Measurements from ENCODE around the gene JTB.

JTB gene

DNA sequence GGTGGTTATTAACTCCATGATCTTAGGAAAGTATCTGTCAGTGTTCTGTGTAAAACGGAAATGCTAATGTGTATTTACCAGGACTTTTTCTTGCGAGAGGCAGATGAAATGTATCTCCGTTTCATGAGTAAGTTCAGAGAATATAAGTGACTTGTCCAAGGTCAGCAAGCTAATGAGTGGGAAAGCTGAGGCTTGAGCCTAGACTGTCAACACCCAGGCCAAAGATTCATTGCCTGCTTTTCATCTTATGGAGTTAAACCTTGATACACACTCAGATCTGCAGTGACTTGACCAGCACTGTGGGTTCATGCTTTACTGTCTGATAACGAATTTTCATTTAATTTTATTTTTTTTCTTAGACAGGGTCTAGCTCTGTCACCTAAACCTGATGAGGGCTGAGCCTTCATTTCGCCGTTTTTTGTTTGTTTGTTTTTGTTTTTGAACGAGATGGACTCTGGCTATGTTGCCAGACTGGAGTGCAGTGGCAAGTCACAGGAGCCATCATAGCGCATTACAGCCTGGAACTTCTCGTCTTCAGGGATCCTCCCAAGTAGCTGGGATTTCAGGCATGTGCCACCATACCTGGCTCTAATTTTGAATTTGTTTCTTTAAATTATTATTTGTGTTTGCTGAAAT lies 918 bp upstream of the JTB start:
- no peak for DNase-seq

DNA sequence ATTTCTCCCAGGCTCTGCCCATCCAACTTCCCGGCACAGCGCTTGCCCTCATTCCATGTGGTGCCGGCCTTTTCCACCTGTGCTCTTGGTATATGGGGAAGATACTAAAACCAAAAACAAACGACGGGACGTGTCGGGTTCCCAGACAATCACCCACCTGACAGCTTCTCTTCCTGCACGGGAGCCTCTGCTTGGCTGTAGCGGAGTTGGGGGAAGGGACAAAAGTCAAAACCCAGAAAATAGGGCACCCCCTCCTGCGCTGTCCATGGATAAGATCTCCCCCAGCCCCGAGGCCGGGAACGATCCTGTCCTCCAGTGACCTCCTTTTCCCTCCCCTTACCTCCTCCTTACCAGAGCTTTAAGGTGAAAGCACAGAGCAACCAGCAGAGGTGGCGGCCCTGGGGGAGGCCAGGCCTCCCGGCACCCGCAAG lies 640 bp downstream of the JTB start:
- DNase-seq = no peak

DNA sequence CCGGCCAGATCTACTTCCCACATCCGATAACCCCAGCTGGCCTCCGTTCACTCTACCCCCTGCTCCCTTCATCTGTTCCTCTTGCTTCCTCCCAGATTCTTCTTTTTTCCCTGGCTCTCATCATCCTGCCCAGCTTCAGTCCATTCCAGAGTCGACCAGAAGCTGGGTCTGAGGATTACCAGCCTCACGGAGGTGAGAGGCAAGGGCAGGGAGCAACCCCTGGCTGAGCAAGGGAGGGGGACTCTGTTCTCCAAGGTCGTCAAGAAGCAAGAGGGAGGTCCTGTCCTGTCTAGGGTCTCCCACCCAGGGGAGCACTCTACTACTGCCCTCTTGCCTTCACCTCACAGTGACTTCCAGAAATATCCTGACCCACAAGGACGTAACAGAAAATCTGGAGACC lies 3.9 kb downstream of the JTB start:
- no peak for DNase-seq

DNA sequence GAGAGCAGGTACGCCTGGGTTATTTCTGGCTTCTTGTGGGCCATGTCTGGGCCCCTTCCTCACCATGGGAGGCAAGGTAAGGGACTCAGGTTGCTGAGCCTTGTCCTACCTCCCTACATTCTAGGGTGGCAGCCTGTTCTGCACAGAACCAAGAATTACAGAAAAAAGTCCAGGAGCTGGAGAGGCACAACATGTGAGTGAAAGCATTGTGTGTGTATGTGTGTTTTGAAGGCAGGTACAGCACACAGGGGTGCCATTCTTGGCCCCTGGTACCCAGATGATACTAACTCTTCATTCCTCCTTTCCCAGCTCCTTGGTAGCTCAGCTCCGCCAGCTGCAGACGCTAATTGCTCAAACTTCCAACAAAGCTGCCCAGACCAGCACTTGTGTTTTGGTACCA lies 4.4 kb downstream of the JTB start:
- no peak for DNase-seq

DNA sequence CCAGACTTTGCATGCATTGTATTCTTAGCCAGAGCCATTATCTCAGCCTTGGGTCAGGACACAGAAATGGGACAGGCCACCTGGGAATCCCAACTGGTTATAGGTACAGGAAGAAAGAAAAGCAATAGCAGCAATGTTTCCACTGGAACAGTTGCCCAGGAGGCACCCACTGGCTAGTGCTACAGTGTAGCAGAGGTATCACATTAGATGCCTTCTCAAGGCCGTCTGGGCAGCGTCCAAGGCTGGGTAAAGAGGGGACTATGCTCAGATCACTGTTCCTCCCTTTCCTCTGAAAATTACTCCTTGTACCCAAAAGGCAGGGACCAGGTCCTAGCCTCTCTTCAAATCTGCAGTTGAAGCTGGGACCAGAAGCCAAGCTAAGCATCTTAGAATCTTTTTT lies 7.1 kb downstream of the JTB start:
- no peak for DNase-seq

DNA sequence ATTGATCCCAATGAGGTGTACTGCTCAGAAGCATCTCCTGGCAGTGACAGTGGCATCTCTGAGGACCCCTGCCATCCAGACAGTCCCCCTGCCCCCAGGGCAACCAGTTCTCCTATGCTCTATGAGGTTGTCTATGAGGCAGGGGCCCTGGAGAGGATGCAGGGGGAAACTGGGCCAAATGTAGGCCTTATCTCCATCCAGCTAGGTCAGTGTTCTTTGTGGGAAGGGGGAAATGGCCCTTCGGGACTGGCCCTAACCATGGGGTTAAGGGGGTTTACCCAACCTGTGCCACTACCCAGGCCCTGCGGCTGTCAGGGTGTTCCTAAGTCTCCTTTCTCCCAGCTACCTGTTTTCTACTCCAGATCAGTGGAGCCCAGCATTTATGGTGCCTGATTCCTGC lies 8.5 kb downstream of the JTB start:
- no peak for DNase-seq

DNA sequence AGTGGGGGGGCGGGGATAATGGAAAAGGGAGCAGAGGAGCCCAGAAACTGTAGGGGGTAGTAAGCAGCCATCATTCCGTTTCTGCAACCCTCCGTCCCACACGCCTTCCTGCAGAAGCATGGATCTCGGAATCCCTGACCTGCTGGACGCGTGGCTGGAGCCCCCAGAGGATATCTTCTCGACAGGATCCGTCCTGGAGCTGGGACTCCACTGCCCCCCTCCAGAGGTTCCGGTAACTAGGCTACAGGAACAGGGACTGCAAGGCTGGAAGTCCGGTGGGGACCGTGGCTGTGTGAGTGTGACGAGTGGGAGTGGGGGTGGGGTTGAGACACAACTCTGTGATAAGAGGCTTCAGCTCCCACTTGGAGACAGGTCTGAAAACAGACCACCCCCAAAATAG lies 9.1 kb downstream of the JTB start:
- DNase-seq = no peak

DNA sequence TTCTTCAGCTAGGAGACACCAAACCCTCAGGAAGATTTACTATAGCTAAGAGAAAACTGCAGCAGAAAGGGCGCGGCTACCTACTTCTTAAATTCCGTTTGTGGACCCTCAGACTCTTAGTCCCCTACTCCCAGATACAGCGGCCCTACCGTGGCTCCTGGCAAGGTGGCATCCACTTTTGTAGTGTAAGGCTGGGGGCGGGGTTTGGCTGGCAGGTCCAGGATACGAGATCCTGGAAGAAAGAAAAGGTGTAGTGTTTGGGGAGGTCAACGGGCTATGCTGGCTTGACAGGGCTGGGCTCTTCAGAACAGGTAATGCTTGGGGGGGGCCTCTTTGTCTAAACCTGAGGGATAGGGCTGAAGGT lies 9.5 kb downstream of the JTB start:
- DNase-seq = no peak

DNA sequence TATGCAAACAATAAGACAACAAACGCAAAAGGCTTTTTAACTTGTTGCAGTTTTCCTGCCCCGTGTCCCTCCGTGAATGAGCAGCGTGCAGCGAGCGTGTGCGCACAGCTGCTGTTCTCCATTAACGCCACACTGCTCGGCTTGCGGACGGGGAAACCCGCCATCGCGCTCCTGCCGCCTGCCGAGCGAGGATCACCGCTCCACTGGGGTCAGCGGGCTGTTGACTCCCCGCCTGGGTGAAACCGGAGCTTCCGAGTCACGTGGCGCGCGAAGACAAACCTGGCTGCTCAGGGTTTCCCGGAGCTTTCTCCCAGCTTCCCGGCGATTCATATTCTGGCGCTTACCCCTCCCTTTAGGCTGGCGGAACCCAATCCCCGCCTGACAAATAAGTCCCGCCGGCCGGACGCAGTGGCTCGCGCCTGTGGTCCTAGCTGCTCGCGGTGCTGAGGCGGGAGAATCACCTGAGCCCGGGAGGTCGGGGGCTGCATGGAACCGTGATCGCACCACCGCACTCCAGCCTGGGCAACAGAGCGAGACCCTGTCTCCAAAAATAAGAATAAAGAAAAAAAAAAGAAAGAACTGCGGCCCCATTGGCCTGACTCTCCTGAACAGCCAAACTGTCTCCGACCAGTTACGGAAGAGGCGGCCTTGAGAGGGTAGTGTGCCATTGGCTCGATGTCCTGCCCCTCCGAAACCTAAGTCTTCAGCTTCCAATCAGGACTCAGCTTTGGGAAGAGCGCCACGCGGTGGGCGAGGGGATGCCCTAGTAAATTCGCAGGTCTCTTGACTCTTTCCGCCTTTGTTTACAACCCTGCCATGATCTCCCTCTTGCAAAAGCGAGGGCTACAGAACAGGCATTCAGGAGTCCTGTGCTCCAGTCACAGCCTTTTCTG lies 10.1 kb downstream of the JTB start, which contains the start of gene CREB3L4:
Gene CREB3L4, plus strand, starts transcription at position 796 of the 893 bp plus-strand sequence. CDS start 624 bp downstream, outside the sequence.
- DNase-seq = peak; percentile 97

DNA sequence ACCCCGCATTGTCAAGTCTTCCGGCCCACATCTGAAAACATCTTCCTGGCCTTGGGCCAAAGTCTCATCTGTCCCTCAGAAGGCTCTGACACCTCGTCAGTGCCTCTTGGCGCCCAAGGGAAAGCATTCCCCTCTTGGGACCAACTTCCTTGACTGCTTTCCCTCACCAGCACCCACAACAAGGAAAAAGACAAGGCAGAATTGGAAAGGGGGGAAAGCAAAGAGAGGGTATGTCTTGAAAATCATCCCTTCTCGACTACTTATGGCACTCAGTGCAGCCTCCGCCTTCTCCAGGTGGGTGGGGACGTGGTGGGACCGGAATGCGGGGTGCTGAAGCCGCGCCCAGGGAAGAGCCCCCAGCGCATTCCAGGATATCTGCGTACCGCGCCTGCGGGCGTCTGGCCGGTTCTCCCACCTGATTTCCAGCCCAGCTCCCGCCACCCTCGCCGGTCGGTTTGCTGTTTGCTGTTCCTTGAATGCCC lies 13.6 kb downstream of the JTB start:
- peak; percentile 73 for DNase-seq

DNA sequence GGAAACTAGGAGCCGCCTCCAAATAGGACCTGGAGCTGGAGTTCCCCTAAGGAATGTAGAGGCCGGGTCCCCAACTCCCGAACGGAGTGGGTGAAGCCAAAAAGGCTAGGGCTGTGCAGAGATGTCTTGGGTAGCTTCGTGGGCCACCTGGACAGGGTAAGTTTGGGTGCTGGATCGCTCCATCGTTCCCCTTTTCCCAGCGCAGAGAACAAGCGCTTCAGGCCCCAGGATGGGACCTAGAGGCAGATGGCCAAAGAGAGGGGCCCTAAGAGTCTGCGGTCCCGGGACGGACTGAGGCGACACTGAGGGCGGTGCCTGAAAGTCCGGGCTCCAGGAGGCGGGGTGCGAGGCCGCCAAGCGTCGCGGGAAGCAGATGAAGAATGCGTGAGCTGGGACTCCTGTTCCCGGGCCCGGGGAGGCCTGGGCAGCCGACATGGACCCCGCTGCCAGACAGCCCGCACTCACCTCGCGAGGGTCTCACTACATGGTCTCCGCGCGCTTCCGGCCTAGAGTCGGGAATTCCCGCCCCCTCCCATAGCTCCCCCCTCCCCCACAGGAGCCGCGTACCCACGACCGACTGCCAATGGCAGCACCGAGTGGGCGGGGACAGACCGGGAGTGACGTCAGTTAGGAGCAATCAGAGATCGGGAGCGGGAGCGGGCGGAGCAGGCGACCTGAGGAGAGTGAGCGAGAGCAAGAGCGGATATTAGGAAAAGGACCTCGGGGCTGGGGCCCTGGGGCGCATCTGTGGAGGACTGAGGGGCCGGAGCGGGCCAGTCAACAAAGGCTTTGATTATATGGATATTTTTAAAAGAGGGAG lies 14.2 kb downstream of the JTB start, which contains the start of gene SLC39A1:
Gene SLC39A1, minus strand, starts transcription at position 508 of the 820 bp plus-strand sequence. CDS start 822 bp downstream, outside the sequence.
- peak; percentile 96 for DNase-seq

DNA sequence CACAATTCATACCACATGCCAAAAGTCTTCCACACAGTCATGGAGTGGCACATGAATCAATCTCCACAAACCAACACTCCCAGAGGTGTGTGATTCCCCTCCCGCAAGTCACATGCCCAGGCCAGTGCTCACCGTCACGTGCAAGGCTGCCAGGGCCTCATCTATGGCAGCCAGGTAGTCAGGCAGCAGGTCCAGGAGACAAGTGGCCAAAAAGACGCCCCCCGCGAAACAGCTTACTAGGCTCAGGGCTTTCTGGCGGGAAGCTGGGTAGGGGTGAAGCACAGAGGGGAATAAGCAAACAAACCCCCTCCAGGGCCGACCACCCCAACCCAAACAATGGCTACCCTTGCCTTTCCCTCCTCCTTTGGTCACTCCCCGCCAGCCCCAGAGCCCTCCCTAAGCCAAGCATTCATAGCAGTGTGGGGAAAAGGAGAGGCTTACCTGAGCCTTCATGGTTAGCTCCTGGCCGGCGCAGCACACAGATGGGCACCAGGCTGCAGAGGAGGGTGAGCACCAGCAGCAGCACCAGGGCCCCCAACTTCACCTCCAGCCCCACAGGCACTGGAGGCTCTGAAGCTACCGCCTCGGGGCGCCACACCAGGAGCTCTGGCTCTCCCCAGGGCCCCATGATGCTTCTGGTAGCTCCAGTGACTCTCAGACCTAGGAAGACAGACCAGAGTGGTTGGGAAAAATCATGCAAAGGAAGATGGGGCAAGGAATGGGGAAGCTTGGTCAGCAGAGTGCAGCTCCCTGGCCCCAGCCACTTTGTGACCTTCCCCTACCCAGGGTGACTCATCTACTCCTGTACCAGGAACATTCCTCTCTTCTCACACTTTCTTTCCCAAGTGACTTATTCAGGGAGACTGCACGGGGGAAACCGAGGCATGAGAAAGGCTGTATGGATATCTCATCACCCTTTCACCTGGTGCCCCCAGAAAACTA lies 15.1 kb downstream of the JTB start:
- DNase-seq = no peak

DNA sequence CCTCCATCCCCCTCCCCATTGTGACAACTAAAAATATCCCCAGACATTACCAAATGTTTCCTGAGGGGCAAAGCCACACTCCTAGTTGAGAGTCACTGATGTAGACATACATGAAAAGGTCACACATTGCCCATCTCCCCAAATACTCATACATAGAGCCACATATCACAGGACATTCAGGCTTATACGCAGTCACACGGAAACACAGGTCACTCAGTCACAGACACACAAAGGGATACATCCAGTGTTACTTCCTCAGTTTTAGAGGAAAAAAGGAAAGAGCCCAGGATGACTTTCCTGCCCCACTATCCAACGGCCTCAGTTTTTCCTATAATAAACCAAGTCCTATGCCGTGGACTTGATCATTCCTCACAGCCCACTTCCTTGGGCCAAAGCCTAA lies 16.1 kb downstream of the JTB start:
- no peak for DNase-seq

DNA sequence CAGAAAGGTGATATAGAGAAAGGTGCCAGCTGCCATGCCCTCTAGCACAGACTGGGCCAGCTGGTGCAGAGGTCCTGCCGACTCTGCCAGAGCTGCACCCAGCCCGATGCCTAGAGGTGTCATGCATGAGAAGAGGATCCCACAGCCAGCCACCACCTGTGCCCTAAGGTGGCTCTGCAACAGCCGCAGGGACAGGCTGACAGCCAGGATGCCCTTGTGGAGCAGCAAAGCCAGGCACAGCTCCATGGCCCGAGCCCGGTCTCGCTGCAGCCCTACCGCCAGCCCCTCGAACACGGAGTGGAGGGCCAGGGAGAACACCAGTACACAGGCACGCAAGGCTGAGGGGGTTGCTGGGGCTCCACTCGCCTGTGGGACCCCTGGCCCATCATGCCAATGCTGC lies 17.3 kb downstream of the JTB start:
- no peak for DNase-seq

DNA sequence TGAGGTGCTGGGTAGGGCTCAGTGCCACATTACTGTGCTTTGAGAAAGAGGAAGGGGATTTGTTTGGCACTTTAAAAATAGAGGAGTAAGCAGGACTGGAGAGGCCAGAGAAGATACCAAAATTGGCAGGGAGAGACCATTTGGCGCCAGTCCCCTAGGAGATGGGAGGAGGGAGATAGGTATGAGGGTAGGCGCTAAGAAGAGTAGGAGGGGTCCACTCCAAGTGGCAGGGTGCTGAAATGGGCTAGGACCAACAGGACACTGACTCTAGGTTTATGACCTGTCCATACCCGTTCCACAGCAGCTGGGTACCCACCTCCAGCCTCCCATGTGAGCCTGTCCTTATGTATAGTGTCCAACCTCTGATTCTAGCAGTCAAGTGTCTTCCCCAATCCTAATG lies 18.0 kb downstream of the JTB start:
- no peak for DNase-seq

DNA sequence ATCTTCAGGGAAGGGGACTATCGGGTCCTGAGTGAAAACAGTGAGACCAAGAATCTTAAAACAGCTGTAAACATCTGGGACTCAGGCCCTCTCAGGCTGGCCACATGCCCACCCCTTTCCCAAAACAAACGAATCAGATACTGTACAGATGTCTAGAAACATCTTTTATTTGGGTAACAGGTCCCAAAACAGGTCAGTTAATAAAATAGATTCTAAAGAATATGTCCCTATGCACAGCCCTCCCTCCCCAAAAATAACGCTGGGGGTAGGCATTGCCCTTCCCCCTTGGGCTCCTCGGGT lies 18.6 kb downstream of the JTB start:
- DNase-seq = no peak

DNA sequence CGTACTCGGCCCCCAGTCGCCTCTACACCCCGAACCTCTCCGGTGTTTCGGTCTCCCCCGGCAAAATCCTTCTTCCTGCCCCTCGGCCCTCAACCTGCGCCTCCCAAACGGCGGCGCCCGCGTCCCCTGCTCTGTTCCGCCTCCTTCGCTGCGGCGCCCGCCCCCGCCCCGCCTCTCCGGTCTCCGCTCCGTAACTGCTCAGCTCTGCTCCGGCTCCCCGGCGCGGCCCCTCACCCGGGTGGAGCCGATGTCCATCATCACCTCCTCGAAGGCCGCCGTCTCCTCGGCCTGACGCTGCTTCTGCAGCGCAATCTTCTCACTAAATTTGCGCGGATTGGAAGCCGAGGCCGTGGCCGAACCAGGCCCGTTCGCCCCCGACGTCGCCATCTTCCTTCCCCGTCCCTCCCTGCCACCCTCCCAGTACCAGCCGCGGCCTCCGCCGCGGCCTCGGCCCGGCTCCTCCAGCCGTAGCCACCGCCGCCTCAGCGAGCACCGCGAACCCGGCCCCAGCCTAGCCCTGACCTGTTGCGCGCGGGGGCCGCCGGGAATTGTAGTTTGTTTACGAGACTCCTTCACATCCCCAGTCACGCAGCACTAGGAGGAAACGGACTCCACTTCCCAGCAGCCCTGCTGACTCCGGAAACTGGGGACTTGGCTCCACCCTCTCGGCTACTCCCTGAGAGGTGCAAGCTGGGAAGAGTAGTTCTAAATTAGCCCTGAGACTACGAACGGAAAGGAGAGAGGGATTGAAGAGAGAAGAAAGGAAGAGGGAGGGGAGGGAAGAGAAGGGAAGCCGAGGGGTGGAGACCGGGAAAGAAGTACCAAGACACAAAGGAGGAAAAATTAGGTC lies 19.1 kb downstream of the JTB start, which contains the start of gene CRTC2:
Gene CRTC2, minus strand, starts transcription at position 502 of the 850 bp plus-strand sequence. Its CDS starts 115 bp downstream, at position 387.
- DNase-seq = peak; percentile 99

DNA sequence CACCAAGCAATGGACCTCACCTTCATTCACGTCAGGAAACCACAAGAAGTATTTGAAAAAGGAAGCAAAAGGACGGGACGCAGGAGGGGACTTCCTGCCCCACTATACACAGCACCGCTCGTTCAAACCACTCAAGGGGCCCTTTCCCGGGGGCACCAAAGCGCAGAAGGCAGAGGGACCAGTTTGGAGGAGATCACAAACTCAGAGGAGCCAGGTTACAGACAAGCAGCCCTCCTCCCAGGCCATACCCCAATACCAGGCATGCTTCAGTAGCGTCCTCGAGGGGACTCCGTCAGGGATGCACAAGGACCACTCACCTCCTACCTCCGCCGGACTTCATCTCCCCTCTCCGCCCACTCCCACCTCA lies 19.7 kb downstream of the JTB start:
- DNase-seq = no peak

DNA sequence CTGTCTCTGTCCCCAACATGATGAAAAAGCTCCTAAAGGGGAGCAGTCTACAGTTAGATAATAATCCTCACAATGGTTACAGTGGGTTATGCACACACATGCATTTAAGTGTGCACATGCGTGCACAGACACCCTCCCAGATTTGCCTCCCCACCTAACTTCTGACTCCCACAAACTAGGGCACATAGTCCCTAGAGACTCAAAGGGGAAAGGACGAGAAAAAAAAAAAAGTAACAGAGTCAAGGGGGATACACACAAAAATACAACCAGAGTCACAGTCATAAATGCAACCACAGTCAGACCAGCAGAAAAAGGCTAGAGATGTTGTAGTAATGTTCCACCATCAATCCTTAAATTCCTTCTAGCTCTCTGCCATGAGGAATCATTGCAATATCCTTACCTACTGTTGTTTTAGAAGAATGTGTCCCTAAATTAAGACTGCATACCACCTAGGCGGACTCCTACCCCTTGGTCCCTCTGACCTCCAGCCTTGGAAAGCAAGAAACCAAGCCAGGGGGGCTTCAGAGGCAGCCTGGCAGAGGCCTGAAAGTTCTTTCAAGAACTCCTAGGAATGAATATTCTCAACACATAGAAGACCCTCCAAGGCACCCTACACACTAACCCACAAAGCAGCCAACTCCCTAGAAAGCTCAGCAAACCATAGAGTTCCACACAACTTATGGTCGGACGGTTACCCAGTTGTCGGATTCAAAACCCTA lies 20.3 kb downstream of the JTB start:
- DNase-seq = no peak

DNA sequence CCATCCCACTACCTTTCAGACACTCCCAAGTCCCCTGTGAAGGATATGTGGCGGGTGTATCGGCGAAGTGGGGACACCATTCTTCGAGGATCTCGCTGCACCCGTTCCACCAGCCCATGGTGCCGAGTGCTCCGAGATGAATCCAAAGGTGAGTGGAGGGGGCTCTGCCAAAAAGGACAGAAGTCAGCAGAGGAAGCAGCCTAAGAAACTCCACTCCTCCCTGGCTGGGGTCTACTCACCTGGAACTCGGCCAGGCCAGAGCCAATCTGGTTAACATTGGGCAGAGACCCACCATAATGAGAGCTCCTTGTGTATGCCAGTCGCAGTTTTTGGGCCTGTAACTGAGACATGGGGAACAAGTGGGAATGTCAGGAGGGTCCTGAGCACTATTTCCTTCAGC lies 22.6 kb downstream of the JTB start:
- DNase-seq = no peak
